PC-3 (cell line): ENCODE data around the gene PRM1. TPM values are rescaled to one million over a fixed set of nuclear protein-coding genes. Genes with fewer than 3 reads are reported as not detected.
A peak's percentile ranks its signal among the peaks of the same experiment; 100 is the strongest.

ENCODE experiments used
- ATAC-seq: fragments of 200-7000 bp; cut with Tn5 transposase; 2 replicates; pipeline ENCODE4 v1.9.1; 2020; ENCODE audit warnings: mild to moderate bottlenecking, moderate library complexity
- BruUV-seq: library from RNA; stranded (reverse); fragments of 400-500 nt; replicated peaks from 2 replicates; lab custom pipeline; 2021; lab: Mats Ljungman, UMichigan
- CTCF ChIA-PET: fragments of 300-600 bp; sonication (Branson Sonifier 250); formaldehyde crosslinking; loops from one replicate; lab custom pipeline; 2022; ENCODE audit warnings: antibody characterized with exemption; lab: Charles Lee
- POLR2A ChIA-PET: fragments of 300-600 bp; sonication (Branson Sonifier 250); formaldehyde crosslinking; loops from one replicate; lab custom pipeline; 2022; ENCODE audit warnings: antibody characterized with exemption; ENCODE audit not compliant: unreplicated experiment; lab: Charles Lee
- DNase-seq: peaks from one replicate; pipeline ENCODE4 v3.0.0-alpha.2; 2015
- H2AFZ ChIP-seq: fragments of 300-600 bp; sonication (generic); 2 replicates; pipeline ENCODE4 v1.6.0; 2016; ENCODE audit warnings: antibody characterized with exemption, low read length
- H3F3A ChIP-seq: fragments of 300-600 bp; sonication (generic); one replicate; pipeline ENCODE4 v1.6.0; 2017; ENCODE audit warnings: antibody characterized with exemption, low read length, control low read depth, mild to moderate bottlenecking; ENCODE audit not compliant: unreplicated experiment
- H3K27ac ChIP-seq: fragments of 300-600 bp; sonication (generic); 2 replicates; pipeline ENCODE4 v1.5.1; 2016; ENCODE audit warnings: mild to moderate bottlenecking, low read length
- H3K27me3 ChIP-seq: fragments of 300-600 bp; sonication (generic); 2 replicates; pipeline ENCODE4 v1.6.1; 2016; ENCODE audit warnings: low read length, mixed read lengths
- H3K36me3 ChIP-seq: fragments of 300-600 bp; sonication (generic); 2 replicates; pipeline ENCODE4 v1.6.1; 2016; ENCODE audit warnings: low read depth, mixed run types, low read length, mixed read lengths
- H3K4me1 ChIP-seq: fragments of 300-600 bp; sonication (generic); 2 replicates; pipeline ENCODE4 v1.5.1; 2016; ENCODE audit warnings: low read length; ENCODE audit not compliant: insufficient read depth
- H3K4me2 ChIP-seq: fragments of 300-600 bp; sonication (generic); 2 replicates; pipeline ENCODE4 v1.6.0; 2016; ENCODE audit warnings: low read length
- H3K4me3 ChIP-seq: fragments of 300-600 bp; sonication (generic); 2 replicates; pipeline ENCODE4 v1.5.1; 2016; ENCODE audit warnings: mild to moderate bottlenecking, low read length, mixed read lengths
- H3K79me2 ChIP-seq: fragments of 300-600 bp; sonication (generic); 2 replicates; pipeline ENCODE4 v1.6.1; 2017; ENCODE audit warnings: low read length, mixed read lengths
- H3K9ac ChIP-seq: fragments of 300-600 bp; sonication (generic); 2 replicates; pipeline ENCODE4 v1.6.0; 2016; ENCODE audit warnings: mild to moderate bottlenecking, low read length
- H3K9me2 ChIP-seq: fragments of 300-600 bp; sonication (generic); replicated peaks from 2 replicates; pipeline ENCODE4 v1.6.1; 2016; ENCODE audit warnings: mixed run types, low read length, mixed read lengths
- H3K9me3 ChIP-seq: fragments of 300-600 bp; sonication (generic); 2 replicates; pipeline ENCODE4 v1.6.1; 2016; ENCODE audit warnings: low read length, mixed read lengths
- H4K20me1 ChIP-seq: fragments of 300-600 bp; sonication (generic); 2 replicates; pipeline ENCODE4 v1.6.1; 2016; ENCODE audit warnings: low read length, mixed read lengths
- CTCF ChIP-seq: fragments of 300-600 bp; sonication (generic); conservative IDR thresholded peaks from 2 replicates; pipeline ENCODE4 v1.5.1; 2017; ENCODE audit warnings: antibody characterized with exemption, low read depth, mild to moderate bottlenecking, low read length
- EZH2 ChIP-seq: fragments of 300-600 bp; sonication (generic); IDR thresholded peaks from one replicate; pipeline ENCODE4 v1.6.1; 2017; ENCODE audit warnings: antibody characterized with exemption, mild to moderate bottlenecking, low read length; ENCODE audit not compliant: unreplicated experiment
- EZH2phosphoT487 ChIP-seq: fragments of 300-600 bp; sonication (generic); IDR thresholded peaks from 2 replicates; pipeline ENCODE4 v1.6.1; 2018; ENCODE audit warnings: mild to moderate bottlenecking, antibody characterized with exemption, low read length, borderline replicate concordance
- intact Hi-C: fragments of 100-400 bp; cut with micrococcal nuclease; formaldehyde crosslinking; loops from 2 replicates; pipeline ENCODE4 v1.9.0; 2023
- total RNA-seq: library from RNA; depleted of rRNA; stranded (reverse); fragments of >200 nt; gene quantifications from 2 replicates; pipeline ENCODE4 v1.2.3, GENCODE V29; 2014

PRM1 gene
- total RNA-seq, 1 experiment from 2014 or later, result not detected

GRCh38 chr16:11250091-11250785 lies 30.9 kb downstream of the PRM1 start:
- peaks cover 22% of the 10 kb centered on the region for H3K79me2 ChIP-seq
- intact Hi-C loops, result loop anchor here (10.0 kb wide), 1 partner anchor 115 kb away; no protein-coding TSS in a partner anchor
- CTCF ChIA-PET, result no interaction called here
- no peak for TF ChIP-seq EZH2
- TF ChIP-seq EZH2phosphoT487, result no peak
- no peak for TF ChIP-seq CTCF
- no peak overlapping the region for H3K4me3 ChIP-seq
- H3F3A ChIP-seq, result no peaks in the 10 kb centered on the region
- no peaks in the 10 kb centered on the region for H3K36me3 ChIP-seq
- BruUV-seq, result no TSS peak
- ATAC-seq (peak; percentile 30; the same call in 1 of the 2 replicates), DNase-seq (peak; percentile 19)
- H3K4me1 ChIP-seq, result peaks cover 17% of the 10 kb centered on the region
- POLR2A ChIA-PET, result no interaction called here
- H3K27ac ChIP-seq, result no peak overlapping the region
- no peaks in the 10 kb centered on the region for H3K27me3 ChIP-seq
- no peak overlapping the region for H3K9ac ChIP-seq
- no peak overlapping the region for H2AFZ ChIP-seq
- no peaks in the 10 kb centered on the region for H3K9me2 ChIP-seq
- no peak overlapping the region for H3K4me2 ChIP-seq
- no peaks in the 10 kb centered on the region for H3K9me3 ChIP-seq
- peaks cover 22% of the 10 kb centered on the region for H4K20me1 ChIP-seq

- no TSS peak for BruUV-seq
- Histone ChIP-seq H3K4me3 (no peak overlapping the region), H3K27me3 (no peaks in the 10 kb centered on the region), H3K9me3 (no peaks in the 10 kb centered on the region), H3K27ac (no peak overlapping the region), H3K79me2 (peaks cover 14% of the 10 kb centered on the region), H3F3A (no peaks in the 10 kb centered on the region), H3K4me2 (no peak overlapping the region), H4K20me1 (peaks cover 18% of the 10 kb centered on the region), H3K4me1 (peaks cover 13% of the 10 kb centered on the region), H3K9me2 (no peaks in the 10 kb centered on the region), H3K9ac (no peak overlapping the region), H3K36me3 (no peaks in the 10 kb centered on the region), H2AFZ (no peak overlapping the region)
- intact Hi-C loops, result loop anchor here (10.0 kb wide), 1 partner anchor 115 kb away; no protein-coding TSS in a partner anchor
- ChIA-PET POLR2A (no interaction called here), CTCF (no interaction called here)
- no peak for ATAC-seq
- no peak for DNase-seq
- TF ChIP-seq CTCF (no peak), EZH2 (no peak), EZH2phosphoT487 (no peak)
These were observed 31.7 kb downstream of the PRM1 start for GRCh38 chr16:11249233-11250061.
